GM10847 (cell line): ENCODE data around the gene TMOD1.

ENCODE experiments used
- POLR2A ChIP-seq: IDR thresholded peaks from 2 replicates; pipeline ENCODE4 v1.6.1; 2011; ENCODE audit not compliant: insufficient read length; ENCODE audit errors: extremely low read depth

The TMOD1 gene

DNA sequence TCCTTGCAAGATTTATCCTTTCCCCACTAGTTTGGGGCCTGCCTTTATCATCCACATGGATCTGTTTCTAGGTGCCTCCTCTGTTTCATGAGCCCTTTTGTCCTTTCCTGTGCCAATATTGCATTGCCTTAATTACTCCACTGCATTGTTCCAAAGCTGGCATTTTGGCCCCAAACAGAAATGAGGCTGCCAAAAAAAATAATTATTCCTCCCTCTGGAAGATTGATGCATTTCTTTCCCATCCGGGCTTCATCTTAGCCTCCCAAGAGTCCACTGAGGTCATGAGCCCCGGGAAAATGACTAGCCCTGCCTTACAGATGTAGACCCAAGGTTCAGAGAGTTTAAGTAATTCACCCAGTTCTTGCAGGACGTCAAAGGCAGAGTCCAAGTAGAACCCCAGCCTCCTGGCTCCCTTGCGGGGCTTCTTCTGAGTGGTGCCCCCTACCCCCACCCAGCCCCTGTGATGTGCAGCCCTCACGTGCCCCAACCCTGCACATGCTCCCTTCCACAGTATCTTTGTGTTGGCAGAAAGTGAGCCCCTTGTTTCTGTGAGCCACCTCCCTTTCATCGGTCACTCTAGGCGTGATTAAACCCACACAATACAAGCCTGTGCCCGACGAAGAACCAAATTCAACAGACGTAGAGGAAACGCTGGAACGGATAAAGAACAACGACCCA lies 62.1 kb downstream of the TMOD1 start:
- no peak for TF ChIP-seq POLR2A

DNA sequence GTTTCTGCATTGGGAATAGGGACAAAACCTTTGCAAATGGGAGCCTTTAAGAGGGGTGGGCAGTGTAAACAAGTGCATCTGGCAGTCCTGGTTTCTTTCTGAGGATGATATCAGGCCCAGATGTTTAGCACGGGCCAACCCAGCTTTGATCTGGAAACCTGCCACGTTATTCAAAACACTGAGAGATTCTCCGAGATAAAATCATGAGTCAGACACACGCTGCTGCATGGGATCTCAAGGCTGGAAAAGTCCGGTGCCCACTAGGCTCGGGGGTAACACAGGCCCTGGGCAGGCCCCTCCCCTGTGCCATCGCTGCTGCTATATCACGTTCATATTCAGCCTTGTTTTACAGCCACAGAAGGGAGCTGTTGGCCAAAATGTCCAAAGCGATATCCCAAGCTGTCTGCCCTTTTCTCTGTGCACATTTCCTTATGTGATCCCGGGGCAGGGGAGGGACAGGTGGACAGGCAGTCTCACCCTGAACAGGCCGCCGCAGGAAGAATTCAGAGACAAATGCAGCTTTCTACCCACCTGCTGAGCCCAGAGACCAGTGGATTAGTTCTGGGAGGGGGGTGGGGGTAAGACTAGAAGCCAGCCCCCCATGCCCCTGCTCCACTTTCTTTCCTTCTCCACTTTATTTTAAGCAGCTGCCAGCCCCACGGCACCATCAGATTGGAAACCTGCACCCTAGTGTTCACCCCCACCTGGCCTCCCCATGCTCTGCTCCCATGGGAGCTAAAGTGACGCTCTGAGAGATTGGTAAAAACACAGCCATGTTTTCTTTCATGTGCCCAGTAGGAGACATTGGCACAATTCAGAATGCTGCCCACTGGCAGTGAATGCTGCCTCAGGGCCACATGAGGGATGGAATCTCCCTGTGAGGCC lies 63.1 kb downstream of the TMOD1 start:
- no peak for TF ChIP-seq POLR2A

DNA sequence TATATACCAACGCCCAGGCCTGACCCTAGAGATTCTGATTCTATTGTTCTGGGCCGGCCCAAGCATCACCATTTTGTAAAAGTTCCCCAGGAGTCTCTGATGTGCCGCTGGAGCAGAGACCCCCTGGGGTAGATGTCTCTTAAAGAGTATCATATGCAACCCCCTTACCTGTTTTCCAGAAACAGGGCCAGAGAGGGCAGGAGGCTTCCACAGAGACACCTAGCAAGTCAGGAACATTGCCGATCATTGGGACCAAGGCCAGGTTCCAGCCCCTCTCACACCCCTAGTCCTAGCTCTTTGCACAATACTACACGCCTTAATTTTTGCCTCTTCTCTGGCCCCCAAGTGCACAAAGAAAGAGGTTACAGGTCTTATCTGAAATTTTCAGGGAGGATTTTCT lies 63.8 kb downstream of the TMOD1 start:
- TF ChIP-seq POLR2A, result no peak

DNA sequence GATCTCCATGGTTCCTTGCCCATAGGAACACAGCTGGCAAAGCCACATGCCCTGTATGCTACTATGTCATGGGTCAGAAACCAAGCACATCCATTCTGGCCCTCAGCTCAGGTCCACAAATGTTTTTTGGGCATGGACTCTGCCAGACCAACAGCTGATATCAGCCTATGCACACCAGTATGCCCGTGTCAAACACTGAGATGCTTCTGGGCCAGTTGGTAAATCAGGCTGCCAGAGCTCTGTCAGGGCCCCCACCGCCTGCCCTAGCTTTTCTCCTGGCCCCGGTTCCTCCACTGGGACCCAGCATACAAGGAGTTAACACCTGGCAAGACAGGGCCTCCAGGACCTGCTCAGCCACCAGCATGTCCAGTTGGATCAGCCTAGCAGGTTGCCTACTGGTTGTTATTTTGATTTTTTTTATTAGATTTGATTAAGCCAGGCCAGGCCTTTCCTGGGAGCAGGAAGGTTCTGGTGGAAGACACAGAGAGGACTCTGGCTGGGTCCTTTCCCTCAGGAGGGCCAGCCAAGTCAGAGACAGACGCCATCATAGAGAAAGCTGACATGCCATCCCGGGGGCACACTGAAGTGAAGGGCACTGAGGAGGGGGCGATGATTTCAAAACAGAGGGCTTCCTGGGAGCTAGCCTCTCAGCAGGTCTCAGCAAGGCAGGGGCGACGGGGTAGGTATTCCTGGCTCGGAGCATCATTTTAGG lies 65.9 kb downstream of the TMOD1 start:
- TF ChIP-seq POLR2A, result no peak

DNA sequence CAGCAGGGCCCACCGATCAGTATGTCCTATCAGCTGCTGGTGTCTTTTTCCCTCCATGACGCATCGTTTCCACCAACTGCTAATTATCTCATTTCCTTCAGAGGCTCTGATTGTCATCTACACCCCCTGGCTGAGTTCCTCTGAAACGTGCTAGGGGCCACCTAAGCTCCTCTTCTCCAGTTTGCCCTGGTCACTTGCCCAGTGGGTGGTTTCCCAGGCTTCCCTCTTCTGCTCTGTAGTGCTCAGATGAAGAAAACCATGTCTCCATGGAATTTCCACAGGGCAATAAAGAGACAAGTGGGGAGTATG lies 66.4 kb downstream of the TMOD1 start:
- no peak for TF ChIP-seq POLR2A

DNA sequence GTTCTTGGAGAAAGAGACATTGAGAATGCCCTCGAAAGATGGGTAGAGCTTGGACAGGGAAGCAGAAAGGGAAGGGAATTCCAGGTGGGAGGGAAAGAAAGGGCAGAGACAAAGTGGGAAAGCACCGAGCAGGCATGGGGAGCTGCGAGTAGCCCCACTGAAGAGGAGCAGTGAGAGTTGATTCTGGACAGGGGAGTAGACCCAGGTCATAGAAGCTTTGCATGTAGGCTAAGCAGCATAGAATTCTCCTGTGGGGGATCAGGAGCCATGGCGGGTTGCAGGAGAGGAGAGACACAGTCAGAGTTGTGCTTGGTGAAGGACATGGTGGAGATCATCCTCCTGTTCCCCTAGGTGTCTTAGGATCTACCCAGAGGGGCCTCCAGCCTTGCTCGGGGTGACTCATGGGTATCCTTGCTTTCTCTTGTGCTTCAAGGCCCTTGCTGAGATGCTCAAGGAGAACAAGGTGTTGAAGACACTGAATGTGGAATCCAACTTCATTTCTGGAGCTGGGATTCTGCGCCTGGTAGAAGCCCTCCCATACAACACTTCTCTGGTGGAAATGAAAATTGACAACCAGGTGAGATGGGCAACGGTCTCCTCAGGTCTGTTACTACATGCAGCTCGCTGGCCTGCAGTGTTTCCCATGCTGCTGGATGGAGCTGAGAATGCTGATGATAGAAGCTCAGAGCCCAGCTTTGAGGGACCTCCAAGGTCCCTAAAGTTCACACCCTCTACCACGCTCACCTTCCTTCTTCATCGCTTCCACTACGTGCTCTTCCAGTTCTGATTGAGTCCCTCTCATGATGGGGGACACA lies 67.2 kb downstream of the TMOD1 start:
- no peak for TF ChIP-seq POLR2A

DNA sequence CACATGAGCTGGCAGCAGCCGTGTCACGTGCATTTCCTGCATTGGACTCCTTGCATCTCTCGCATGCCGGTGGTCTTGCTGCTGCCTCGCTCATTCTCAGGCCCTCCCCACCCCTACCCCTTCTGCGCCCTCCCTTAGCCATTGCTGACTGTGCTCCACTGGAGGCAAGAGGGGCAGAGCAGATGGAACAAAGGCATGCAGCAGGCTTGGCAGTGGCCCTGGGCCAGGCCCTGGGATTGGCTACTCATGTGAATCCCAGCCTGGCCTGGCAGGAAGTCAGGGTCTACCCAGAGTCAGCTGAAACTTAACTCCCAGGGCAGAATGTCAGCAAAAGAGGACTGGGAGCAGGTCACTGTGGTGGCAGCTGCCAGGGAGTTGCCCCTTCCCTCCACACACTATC lies 69.4 kb downstream of the TMOD1 start:
- TF ChIP-seq POLR2A, result no peak

DNA sequence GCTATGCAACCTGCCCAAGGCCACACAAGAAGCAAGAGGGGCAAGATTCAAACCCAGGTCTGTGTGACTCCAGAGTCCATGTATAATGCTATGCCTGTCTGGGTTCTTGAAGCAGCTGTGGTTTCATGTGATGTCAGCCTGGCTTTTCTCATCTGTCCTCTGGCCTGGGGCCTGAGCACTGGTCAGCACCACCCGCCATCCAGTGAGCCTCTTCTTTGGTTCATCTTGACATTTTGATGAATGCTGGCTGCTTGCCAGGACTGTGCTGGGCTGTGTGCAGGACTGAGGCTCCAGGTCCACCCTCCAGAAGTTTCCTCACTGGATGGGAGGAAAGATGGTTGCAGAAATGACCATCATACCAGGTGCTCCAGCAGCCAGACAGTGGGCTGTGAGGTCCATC lies 70.2 kb downstream of the TMOD1 start:
- no peak for TF ChIP-seq POLR2A

DNA sequence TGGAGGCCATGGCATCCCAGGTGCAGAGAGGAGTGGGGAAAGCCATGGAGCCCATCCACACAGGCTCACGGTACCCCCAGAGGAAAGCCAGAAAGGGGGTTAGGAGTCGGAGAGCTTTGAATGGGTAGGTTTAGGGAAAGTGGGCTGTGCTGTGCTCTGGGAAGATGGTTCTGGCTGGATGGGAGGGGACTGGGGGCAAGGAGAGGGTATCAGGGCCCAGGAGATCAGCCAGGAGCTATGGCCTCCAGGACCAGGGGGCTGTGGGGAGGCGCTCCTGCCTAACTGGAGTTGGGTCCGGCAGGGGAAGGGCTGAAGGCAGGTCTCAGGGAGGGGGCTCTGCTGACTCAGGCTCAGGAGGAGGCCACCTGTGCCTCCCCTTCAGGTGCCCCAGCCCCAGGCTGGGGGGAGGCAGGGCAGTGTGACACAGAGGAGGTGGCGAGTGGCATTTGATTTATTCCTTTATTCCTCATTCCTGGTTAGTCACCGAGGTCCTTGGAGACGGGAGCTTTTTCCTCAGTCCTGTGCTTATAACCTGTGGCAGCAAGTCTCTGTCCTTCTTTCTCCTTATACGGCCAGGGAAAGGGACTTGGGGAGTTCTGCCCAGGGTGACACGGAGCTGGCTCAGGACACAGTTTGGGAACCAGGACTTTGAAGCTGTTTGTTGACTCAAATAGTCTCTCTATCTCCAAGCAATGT lies 70.9 kb downstream of the TMOD1 start:
- no peak for TF ChIP-seq POLR2A

DNA sequence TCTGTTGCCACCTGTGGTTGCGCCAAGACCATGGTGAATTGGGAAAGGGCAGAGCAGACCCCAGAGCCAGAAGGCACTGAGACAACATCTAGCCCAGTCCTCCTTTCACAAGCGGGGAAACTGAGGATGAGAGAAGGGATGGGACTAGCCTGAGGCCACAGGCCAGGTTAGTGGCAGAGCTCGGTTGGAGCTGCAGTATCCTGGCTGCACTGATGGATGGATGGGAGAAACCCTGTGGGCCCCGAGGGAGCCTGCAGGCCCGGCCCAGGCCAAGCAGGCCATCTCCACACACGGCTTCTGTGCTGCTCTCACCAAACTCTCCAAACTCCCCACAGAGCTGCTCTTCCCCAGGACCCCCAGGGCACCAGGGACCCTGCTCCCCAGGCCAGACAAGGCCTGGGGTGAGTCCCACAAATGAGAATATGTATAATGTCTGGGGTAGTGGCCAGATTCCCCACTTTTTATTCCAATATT lies 71.5 kb downstream of the TMOD1 start:
- no peak for TF ChIP-seq POLR2A

DNA sequence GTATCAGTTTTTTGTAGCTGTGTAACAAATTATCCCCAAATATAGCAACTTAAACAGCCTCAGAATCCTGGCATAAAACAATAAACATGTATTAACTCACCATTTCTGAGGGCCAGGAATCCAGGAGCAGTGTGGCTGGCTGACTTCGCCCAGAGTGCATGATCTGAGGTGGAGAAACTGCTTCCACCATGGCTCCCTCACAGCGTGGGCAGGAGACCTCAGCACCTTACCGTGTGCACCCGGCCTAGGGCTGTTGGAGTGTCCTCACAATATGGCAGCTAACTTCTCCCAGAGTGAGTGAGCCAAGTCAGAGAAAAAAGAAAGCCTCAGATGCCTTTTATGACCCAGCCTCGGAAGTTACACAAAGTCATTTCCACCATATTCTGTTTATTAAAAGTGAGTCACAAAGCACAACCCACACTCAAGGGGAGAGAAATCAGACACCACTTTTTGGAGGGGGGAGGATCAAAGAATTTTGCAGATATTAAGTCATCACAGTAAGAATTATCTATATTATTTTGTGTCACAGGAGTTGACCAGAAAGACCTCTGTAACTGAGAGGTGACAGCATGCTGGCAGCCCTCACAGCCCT lies 72.1 kb downstream of the TMOD1 start:
- TF ChIP-seq POLR2A, result no peak

DNA sequence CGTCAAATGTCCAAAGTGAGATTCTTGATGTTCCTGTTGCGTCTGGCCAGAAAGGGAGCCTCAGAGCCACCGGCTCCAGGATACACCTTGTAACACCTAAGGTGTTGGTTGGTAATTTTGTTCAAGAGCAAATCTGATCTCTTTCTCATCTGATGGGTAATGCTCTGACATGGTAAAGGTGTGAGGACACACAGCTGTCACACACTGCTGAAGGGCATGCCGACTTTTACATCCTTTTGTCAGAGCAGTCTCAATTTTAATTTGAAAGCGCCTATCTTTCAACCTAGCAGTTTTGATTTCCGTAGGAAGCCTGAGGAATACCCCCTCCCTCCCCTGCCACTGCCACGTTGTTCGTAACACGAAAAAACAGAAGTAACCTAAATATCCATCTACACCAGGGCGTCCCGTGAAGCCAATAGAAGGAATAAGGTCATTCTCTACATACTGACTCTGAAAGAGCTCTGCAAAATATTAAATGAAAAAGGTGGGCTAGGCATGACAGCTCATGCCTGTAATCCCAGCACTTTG lies 74.3 kb downstream of the TMOD1 start:
- TF ChIP-seq POLR2A, result no peak

DNA sequence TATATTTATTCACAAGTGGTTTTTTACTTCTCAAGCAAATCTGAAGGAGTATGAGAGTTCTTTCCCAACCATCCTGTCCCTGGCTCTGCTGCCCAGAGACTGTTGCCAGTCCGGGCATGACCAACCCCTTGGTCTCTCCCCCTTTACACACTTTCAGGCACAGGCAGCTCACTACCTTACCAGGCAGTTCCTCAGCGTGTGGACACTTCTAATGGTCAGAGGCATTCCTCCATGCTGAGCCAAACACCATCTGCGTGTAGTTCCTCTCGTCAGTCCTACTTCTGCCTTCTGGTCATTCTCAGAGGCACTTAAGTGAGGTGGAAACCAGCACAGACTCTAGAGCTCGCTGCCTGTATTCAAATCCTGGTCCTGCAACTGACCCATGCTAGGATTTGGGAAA lies 75.6 kb downstream of the TMOD1 start:
- TF ChIP-seq POLR2A, result no peak

DNA sequence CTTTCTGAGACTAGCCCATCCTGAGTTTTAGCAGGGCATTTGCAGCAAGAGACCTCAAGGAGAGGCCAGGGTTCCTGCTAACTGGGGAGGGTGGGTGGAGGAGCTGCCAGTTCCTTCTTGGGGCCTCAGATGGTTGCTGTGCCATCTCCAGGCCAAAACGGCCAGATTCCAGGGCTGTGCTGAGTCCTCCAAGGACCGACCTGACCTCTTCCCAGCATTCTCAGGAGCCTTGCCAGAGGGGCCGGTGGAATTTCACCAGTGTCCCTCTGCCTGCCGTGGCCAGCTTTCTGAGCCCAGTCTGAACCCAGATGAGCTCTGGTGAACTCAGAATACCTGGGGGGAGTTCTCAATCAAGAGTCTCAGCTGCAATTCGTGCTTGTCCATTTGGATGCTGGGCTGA lies 77.4 kb downstream of the TMOD1 start:
- TF ChIP-seq POLR2A, result no peak
